22Rv1 (cell line): ENCODE measurements around the gene CHST15.

Experiments
- ZFX ChIP-seq: fragments of 450-650 bp; IDR thresholded peaks from 2 replicates; pipeline ENCODE4 v1.6.1; 2017; ENCODE audit warnings: antibody characterized with exemption, borderline replicate concordance
- TF ChIP-seq, protein P1 (sequence below): fragments of 450-650 bp; IDR thresholded peaks from 2 replicates; pipeline ENCODE4 v1.5.1; 2017; ENCODE audit warnings: mild to moderate bottlenecking

DNA sequence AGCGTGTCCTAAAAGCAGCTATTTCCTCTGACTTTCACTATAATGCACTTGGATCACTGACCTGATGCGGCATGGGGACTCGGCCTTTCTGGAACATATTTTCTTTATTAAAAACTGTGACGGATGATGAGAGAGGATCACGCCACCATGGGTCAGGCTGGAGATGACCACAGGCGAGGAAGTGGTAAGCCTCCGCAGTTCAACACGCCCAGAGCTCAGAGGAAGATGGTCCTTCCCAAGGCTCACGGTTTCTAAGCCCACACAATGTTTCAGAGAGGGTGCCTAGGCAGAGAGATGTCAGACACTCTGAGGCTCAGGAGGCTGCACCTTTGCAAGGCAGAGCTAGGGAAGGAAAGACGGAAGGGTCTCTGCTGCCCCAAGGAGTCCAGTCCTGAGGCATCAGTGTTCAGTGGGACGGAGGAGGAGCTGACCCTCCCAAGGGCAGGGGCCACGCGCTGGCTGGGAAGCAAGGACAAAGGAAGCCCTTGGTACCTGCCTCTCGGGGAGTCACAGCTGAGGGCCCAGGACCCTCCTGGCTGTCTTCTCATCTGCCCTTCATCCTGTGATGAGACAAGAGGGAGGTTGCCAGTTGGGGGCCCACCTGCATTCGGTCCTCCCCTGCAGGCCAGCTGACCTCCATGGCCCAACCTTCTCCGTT is 9.5 kb downstream of the CHST15 start:
- TF ChIP-seq, protein P1, sequence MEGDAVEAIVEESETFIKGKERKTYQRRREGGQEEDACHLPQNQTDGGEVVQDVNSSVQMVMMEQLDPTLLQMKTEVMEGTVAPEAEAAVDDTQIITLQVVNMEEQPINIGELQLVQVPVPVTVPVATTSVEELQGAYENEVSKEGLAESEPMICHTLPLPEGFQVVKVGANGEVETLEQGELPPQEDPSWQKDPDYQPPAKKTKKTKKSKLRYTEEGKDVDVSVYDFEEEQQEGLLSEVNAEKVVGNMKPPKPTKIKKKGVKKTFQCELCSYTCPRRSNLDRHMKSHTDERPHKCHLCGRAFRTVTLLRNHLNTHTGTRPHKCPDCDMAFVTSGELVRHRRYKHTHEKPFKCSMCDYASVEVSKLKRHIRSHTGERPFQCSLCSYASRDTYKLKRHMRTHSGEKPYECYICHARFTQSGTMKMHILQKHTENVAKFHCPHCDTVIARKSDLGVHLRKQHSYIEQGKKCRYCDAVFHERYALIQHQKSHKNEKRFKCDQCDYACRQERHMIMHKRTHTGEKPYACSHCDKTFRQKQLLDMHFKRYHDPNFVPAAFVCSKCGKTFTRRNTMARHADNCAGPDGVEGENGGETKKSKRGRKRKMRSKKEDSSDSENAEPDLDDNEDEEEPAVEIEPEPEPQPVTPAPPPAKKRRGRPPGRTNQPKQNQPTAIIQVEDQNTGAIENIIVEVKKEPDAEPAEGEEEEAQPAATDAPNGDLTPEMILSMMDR, result no peak
- TF ChIP-seq ZFX, result no peak
